A549 (cell line): ENCODE measurements around the gene ELL2.

Source experiments
- CEBPB ChIP-seq, 2 experiments: fragments of >200 bp in 1 of 2; sonication (Bioruptor Twin) in 1 of 2; formaldehyde crosslinking in 1 of 2; IDR thresholded peaks; 2 replicates each; pipeline ENCODE4 v1.6.1; 2012 to 2016
- CTCF ChIP-seq: fragments of >200 bp; sonication (Bioruptor Twin); formaldehyde crosslinking; IDR thresholded peaks from 3 replicates; pipeline ENCODE4 v1.5.1; 2016
- RCOR1 ChIP-seq: fragments of 150-350 bp; IDR thresholded peaks from 2 replicates; pipeline ENCODE4 v1.6.1; 2014; ENCODE audit warnings: antibody characterized with exemption, low read length, low read depth

GRCh38 chr5:95969651-95970358 lies 8.2 kb upstream of the ELL2 start:
- no peak for TF ChIP-seq CTCF
- TF ChIP-seq CEBPB (IDR thresholded peaks at IDR 0.05): peak; percentile 37 to 82; a peak in 3 of 4 replicates
- no peak for TF ChIP-seq RCOR1
